ENCODE data around the gene ERCC6.

Gene ERCC6

DNA sequence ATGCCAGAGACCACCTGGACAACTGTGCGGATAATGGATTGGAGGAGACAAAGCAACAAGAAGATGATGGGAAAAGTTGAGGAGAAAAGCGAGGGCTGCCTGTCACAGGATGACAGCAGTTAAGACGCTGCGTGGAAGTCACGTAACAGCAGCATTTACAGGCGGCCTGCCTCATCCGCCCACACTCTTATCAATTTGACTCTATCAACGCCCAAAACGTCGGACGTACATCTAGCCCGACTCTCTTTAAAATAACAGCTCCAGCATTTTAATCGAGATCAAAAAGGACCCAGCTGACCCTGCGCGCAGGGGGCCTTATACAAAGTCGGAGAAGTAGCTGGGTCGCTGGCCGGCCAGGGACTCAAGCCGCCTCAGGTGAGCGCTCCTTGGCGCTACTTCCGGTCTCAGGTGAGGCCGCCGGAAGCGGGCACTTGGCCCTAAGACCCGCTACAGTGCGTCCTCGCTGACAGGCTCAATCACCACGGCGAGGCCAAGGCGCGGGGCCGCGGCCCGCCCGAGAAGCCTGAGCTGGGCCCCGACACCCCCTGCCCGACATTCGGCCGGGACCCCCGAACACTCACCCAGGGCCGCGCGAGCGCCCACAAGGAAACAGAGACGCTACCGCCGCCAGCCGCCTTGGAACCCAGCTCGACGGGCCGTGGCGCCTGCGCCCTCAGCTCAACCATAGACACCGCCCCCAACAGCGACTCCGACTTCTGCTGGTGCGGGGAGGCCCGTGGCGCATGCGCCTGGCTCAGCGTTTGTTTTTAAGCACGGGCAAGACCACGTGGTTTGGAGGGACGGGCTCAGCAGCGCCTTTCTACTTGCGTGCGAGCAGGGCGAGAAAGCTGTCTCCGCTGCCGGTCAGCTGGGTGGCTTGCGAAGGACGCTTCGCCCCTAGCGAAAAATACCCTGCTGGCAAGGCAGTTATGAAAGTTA is at the start of gene ERCC6:
TSS of gene ERCC6 (minus strand) at position 741 of the 939 bp plus-strand sequence.
- peak; percentile 96 for DNase-seq (ENCODE audit: low read depth)

DNA sequence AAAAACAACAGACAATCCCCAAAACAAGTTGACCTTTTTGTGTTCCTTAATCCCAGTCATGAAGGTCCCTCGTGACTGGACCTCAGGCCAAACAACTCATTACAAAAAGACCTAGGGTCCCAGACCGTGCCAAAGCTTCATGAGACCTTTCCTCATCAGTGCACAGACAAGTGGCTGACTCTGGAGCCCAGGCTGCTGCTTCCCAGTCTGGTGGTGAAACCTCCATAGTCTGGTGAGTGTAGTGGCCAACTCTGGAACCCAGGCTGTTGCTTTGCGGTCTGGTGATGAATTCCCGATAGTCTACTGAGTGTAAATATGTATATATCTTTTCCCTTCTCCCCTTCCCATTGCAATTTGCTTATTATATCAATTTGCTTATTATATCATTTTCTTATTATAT is 49.1 kb upstream of the ERCC6 start:
- DNase-seq (ENCODE audit: low read depth), result no peak

DNA sequence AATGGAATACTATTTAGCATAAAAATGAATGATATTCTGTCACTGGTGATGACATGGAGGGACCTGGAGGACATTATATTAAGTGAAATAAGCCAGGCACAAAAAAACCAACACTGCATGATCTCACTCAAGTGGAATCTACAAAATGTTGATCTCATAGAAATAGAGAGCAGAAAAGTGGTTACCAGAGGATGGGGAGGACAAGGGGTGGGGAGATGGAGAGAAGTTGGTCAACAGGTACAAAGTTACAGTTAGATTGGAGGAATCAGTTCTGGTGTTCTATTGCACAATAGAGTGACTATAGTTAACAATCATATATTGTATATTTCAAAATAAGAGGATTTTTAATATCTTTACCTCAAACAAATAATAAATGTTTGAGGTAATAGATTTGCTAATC is 46.5 kb upstream of the ERCC6 start:
- DNase-seq (ENCODE audit: low read depth), result no peak

DNA sequence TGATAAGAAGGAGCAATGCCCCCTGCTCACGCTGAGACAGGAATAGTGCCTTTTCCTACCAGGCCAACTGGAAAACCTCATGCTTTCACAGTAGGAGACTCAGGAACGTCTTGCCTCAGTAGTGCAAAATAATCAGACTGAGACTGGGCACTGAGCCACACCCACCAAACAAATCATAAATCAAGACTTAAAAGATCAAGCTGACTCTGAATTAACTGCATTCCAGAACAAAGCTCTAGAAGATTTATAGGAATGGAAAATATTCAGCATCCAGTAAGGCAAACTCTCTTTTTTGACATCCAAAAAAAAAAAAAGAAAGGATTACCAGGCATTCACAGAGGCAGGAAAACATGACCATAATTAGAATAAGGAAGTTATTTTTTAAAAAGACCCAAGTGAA is 40.7 kb upstream of the ERCC6 start:
- DNase-seq (ENCODE audit: low read depth), result no peak

DNA sequence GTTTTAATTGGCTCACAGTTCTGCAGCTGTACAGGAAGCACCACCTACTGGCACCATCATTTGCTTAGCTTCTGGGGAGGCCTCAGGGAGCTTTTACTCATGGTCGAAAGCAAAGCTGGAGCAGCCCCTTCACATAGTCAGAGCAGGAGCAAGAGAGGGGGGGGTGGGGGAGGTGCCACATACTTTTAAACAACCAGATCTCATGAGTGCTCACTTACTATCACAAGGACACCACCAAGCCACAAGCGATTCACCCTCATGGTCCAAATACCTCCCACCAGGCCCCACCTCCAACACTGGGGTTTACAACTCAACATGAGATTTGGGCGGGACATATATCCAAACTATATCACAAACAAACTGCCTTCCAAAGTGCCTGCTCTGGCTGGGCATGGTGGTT is 39.5 kb upstream of the ERCC6 start:
- no peak for DNase-seq (ENCODE audit: low read depth)

DNA sequence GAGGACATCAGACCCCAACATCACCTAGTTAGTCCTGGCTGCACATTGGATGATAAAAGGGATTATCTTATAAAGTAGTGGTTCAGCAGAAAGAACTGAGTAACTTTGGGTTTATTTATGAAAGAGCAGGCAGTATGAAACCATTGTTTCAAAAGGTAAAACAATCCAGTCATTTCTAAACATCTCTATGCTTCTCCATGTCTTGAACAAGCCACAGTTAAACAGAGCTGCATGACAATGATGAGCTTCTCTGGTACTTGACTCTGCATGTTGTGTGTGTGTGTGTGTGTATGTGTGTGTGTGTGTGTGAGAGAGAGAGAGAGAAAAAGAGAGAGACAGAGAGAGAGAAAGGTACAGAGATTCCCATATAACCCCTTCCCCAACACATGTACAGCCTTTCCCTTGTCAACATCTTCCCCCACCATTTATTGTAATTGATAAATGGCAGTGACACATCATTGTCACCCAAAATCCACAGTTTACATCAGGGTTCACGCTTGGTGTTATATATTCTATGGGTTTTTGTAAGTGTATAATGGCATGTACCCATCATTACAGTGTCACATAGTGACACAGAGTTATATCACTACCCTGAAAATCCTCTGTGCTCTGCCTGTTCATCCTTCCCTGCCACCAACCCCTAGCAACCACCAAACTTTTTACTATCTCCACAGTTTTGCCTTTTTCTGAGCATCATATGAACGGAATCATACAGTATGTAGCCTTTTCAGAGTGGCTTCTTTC is 38.4 kb upstream of the ERCC6 start:
- no peak for DNase-seq (ENCODE audit: low read depth)

DNA sequence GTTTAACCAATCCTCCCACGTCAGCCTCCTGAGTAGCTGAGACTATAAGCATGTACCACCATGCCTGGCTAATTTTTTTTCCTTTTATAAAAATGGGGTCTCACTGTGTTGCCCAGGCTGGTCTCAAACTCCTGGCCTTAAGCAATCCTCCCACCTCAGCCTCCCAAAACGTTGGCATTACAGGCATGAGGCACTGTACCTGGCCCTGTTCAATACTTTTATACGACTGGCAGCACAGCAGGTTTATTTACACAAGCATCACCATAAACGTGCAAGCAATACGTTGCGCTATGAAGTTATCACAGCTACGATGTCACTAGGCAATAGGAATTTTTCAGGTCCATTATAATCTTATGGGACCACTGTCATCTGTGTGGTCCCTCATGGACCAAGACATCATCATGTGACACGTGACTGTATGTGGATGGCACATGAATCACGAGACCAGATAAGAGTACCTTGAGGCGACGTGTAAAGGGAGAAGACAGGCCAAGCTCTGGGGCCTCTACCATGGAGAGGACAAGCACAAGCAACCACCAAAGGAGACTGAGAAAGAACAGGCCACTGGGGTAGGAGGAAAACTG is 36.7 kb upstream of the ERCC6 start:
- DNase-seq (ENCODE audit: low read depth), result no peak

DNA sequence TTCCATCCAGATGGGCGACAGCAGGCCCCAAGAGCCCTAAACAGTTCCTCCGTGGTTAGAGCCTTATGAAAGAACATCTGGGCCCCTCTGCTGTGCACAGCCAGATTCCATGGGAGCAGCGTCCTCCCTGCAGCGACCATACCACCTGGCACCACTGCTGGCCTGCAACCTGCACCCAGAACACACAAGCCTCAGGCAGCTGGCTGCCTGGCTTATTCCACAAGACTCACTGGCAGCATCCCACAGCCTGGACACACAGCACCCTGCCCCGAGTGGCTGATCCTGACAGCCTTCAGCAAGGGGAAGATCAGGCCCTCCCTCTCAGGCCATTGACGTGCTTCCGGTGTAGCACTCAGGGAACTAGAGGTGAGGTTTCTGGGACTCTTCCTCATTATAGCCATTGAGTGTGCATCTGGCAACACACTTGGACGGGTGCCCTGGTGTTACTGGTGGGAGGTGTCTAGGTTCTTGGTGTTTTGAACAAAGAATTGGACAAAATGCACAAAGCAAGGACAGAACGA is 33.7 kb upstream of the ERCC6 start:
- no peak for DNase-seq (ENCODE audit: low read depth)

GRCh38 chr10:49571388-49571787 is 32.5 kb upstream of the ERCC6 start:
- DNase-seq (ENCODE audit: low read depth), result no peak

- DNase-seq (ENCODE audit: low read depth), result no peak
These were observed 30.2 kb upstream of the ERCC6 start for GRCh38 chr10:49569031-49569631.

DNA sequence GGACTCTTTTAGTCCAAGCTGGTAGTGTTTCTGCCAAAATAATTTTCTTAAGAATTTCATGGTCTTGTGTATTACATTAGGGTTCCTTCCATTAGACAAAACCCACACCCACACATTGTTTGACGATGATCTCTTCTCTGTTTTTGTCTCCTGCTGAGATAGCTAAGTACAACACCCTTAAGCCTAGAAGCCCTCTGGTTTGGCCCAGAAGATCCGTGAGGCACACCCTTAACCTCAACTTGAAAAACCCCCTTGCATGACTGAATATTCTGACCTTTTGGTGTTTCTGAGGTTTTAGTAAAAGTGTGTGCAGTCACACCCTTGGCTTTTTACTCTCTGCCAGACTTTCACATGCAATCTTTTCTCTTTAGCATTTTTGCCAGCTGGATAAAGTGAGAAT is 29.3 kb upstream of the ERCC6 start:
- DNase-seq (ENCODE audit: low read depth), result no peak

DNA sequence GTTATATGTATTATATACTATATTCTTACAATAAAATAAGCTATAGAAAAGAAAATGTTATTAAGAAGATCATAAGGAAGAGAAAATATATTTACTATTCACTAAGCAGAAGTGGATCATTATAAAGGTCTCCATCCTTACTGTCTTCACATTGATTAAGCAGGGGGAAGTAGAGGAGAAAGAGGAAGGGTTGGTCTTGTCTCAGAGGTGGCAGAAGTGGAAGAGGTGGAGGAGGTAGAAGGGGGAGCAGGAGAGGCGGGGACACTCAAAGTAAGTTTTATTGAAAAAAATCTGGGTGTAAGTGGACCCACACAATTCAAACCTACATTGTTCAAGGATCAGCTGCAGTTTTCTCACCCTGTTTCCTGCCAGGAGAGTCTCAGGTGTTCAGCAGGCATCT is 28.9 kb upstream of the ERCC6 start:
- no peak for DNase-seq (ENCODE audit: low read depth)

GRCh38 chr10:49564461-49565009 is 25.6 kb upstream of the ERCC6 start:
- DNase-seq (ENCODE audit: low read depth), result no peak

DNA sequence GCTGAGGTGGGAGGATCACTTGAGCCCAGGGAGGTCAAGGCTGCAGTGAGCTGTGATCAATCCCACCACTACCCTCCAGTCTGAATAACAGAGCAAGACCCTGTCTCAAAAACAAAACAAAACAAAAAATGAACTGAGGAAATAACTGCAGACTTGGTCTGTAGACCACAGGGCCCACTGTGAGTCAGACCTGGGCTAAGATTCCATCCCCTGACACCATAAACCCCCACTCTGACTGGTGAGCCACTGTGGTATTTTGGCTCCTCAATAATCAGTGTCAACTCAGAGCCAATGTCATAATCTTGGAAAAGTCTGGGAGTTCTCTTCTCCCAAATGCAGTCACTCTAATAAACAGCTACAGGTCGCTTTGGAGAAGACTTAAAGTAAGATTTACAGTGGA is 24.0 kb upstream of the ERCC6 start:
- DNase-seq (ENCODE audit: low read depth), result no peak

GRCh38 chr10:49560526-49560925 is 21.6 kb upstream of the ERCC6 start:
- DNase-seq (ENCODE audit: low read depth), result no peak

DNA sequence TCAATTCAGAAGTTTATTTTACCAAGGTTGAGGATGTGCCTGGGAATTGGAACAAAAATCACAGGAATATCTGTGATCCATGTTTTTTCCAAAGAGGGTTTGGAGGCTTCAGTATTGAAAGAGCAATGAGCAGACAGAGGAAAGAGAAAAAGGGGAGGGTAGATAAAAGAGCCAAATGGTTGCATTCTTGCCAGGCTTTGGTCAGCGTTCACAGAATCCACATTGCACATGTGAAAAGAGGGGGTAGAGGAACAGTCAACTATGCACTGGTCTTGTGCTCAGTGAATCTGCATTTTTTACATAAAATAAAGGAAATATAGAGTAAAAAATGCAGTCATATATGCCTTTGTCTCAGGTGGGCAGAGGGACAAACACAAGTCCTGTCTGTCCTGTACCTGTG is 20.6 kb upstream of the ERCC6 start:
- DNase-seq (ENCODE audit: low read depth), result no peak

GRCh38 chr10:49558190-49558589 is 19.3 kb upstream of the ERCC6 start:
- no peak for DNase-seq (ENCODE audit: low read depth)

DNA sequence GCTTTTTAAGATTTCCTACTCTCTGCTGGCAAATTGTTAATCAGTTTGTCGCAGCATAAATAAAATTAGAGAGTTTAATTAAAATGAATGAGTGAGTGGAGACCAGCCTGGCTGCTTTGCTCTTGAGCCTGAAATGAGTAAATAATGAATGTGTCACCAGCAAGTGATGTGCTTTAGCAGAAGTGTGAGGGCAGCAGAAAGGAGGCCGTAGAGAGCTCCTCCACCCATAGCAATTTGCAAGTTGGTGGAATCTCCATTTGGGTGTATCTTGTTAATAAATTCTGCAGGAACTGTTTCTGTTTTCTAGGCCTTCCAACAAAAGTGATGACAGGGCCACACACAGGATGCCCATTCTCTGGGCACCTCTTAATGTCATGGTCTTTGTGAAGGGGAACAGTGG is 18.8 kb upstream of the ERCC6 start:
- no peak for DNase-seq (ENCODE audit: low read depth)

DNA sequence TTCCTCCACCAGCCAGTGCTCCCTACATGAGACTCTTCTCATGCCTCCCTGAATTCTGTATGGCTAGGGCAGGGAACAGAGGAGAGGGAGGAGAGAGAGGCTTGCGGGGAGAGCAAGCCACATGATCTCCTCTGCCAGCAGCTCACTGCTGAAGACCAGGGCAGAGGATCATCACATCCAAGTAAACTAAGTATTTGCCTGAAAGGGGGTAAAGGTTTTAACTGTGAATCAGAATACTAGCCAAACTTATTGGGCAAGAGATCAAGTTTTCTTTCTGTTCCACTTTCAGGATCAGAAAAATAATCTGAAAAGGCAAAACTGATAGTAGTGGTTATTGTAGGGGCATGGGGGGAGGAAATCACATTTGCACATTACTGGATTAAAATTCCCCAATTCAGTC is 17.8 kb upstream of the ERCC6 start:
- no peak for DNase-seq (ENCODE audit: low read depth)

DNA sequence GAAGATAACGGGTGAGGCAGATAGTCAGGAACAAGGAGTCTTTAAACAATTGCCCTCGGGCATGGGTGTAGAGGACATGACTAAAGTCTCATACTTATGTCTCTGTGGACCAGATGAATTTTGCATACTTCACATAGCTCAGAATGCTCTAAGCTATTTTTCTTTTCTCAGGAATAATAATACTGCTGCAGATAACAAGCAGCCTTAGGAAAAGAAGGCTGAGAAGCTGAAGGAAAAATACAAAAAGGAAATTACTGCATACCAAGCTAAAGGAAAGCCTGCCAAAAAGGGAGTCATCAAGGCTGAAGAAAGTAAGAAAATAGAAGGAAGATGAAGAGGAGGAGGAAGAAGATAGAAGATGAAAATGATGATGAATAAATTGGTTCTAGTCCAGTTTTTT is 13.4 kb upstream of the ERCC6 start:
- no peak for DNase-seq (ENCODE audit: low read depth)

DNA sequence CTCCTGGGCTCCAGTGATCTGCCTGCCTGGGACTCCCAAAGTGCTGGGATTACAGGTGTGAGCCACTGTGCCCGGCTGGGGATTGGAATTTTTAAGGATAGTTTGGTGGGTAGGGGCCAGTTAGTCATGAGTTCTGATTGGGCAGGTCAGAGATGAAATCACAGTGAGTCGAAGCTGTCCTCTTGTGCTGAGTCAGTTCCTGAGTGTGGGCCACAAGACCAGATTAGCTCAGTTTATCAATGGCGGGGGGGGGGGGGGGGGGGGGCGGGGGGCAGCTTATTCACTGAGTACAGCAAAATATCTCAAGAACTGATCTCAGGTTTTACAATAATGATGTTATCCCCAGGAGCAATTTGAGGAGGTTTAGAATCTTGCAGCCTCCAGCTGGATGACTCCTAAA is 11.6 kb upstream of the ERCC6 start:
- DNase-seq (ENCODE audit: low read depth), result no peak

Measured in stimulated activated CD8-positive, alpha-beta memory T cell treated with anti-CD3 and anti-CD28 coated beads, Interleukin-4, amount 100 ng/mL, for 24 hours (primary cell).